ENCODE results near the gene ADAMTSL5.

- no peak for TF ChIP-seq TAF1 (IDR thresholded peaks at IDR 0.05; ENCODE audit: low read depth)
- TF ChIP-seq CTCF (IDR thresholded peaks at IDR 0.05; ENCODE audit: poor library complexity, severe bottlenecking) = no peak
- no peak for TF ChIP-seq EZH2 (IDR thresholded peaks at IDR 0.05; ENCODE audit: borderline replicate concordance, insufficient read depth, low read length, poor library complexity, severe bottlenecking)
- no peak for TF ChIP-seq EP300 (conservative IDR thresholded peaks at IDR 0.05; ENCODE audit: poor library complexity, severe bottlenecking)
These were observed 1.5 kb upstream of the ADAMTSL5 start for GRCh38 chr19:1514295-1514661.

Data from neural cell (in vitro differentiated cells).